GM23338 (cell line): ENCODE measurements around the gene SLC23A2. TPM values are rescaled to one million over a fixed set of nuclear protein-coding genes. Genes with fewer than 3 reads are reported as not detected.

Experiments used
- ATAC-seq: fragments of 200-7000 bp; cut with Tn5 transposase; 3 replicates; pipeline ENCODE4 v1.9.1; 2020
- DNase-seq: peaks from one replicate; pipeline ENCODE4 v3.0.0-alpha.2; 2015; ENCODE audit warnings: low spot score
- H2AFZ ChIP-seq: fragments of 200-600 bp; sonication (generic); 2 replicates; pipeline ENCODE4 v1.8.0; 2016; ENCODE audit warnings: antibody characterized with exemption, mild to moderate bottlenecking, moderate library complexity
- H3F3A ChIP-seq: fragments of 200-600 bp; sonication (generic); replicated peaks from 2 replicates; pipeline ENCODE4 v1.8.0; 2017; ENCODE audit warnings: antibody characterized with exemption, mixed run types, low read depth
- H3K27ac ChIP-seq: fragments of 200-600 bp; sonication (generic); 2 replicates; pipeline ENCODE4 v1.6.1; 2016; ENCODE audit warnings: low read depth
- H3K27me3 ChIP-seq: fragments of 200-600 bp; sonication (generic); 2 replicates; pipeline ENCODE4 v1.8.0; 2016; ENCODE audit warnings: mild to moderate bottlenecking, mixed run types, moderate library complexity; ENCODE audit not compliant: insufficient read depth
- H3K36me3 ChIP-seq: fragments of 200-600 bp; sonication (generic); 2 replicates; pipeline ENCODE4 v1.8.0; 2016; ENCODE audit warnings: mild to moderate bottlenecking; ENCODE audit not compliant: insufficient read depth
- H3K4me1 ChIP-seq: fragments of 200-600 bp; sonication (generic); 2 replicates; pipeline ENCODE4 v1.8.0; 2016; ENCODE audit warnings: mild to moderate bottlenecking, moderate library complexity; ENCODE audit not compliant: insufficient read depth
- H3K4me2 ChIP-seq: fragments of 200-600 bp; sonication (generic); 2 replicates; pipeline ENCODE4 v1.7.1; 2017; ENCODE audit warnings: mixed run types
- H3K4me3 ChIP-seq: fragments of 200-600 bp; sonication (generic); 2 replicates; pipeline ENCODE4 v1.6.1; 2016; ENCODE audit warnings: mixed run types
- H3K79me2 ChIP-seq: fragments of 200-600 bp; sonication (generic); replicated peaks from 2 replicates; pipeline ENCODE4 v1.8.0; 2017; ENCODE audit warnings: mild to moderate bottlenecking; ENCODE audit not compliant: insufficient read depth
- H3K9me2 ChIP-seq: fragments of 200-600 bp; sonication (generic); 2 replicates; pipeline ENCODE4 v1.8.0; 2017; ENCODE audit not compliant: insufficient read depth
- H4K20me1 ChIP-seq: fragments of 200-600 bp; sonication (generic); replicated peaks from 2 replicates; pipeline ENCODE4 v1.8.0; 2017; ENCODE audit warnings: mild to moderate bottlenecking; ENCODE audit not compliant: insufficient read depth
- H3K27ac Mint-ChIP-seq: 2 replicates; pipeline ENCODE4 v1.8.0; 2020; ENCODE audit warnings: inconsistent platforms, mild to moderate bottlenecking, moderate library complexity, mixed read lengths
- H3K27me3 Mint-ChIP-seq: 3 replicates; pipeline ENCODE4 v1.8.0; 2022; ENCODE audit warnings: low read depth, mild to moderate bottlenecking, moderate library complexity, mixed read lengths, inconsistent platforms; ENCODE audit not compliant: insufficient read depth, poor library complexity
- H3K36me3 Mint-ChIP-seq: 3 replicates; pipeline ENCODE4 v1.8.0; 2021; ENCODE audit warnings: low read depth, mild to moderate bottlenecking, inconsistent platforms, moderate library complexity, mixed read lengths
- H3K4me1 Mint-ChIP-seq: 3 replicates; pipeline ENCODE4 v1.8.0; 2020; ENCODE audit warnings: mild to moderate bottlenecking, inconsistent platforms, mixed read lengths
- H3K4me3 Mint-ChIP-seq: 3 replicates; pipeline ENCODE4 v1.8.0; 2021; ENCODE audit warnings: moderate library complexity, mild to moderate bottlenecking, inconsistent platforms, mixed read lengths
- H3K9me3 Mint-ChIP-seq: 3 replicates; pipeline ENCODE4 v1.8.0; 2020; ENCODE audit warnings: moderate library complexity, mild to moderate bottlenecking, inconsistent platforms, mixed read lengths
- CREB1 ChIP-seq: fragments of 250-450 bp; sonication (Bioruptor Pico); IDR thresholded peaks from 2 replicates; pipeline ENCODE4 v1.5.0; 2020; ENCODE audit warnings: low read depth, mild to moderate bottlenecking, moderate library complexity
- EZH2 ChIP-seq: fragments of 200-600 bp; sonication (generic); IDR thresholded peaks from one replicate; pipeline ENCODE4 v1.8.0; 2017; ENCODE audit warnings: antibody characterized with exemption, mild to moderate bottlenecking, low read depth; ENCODE audit not compliant: unreplicated experiment
- EZH2phosphoT487 ChIP-seq: fragments of 200-600 bp; sonication (generic); IDR thresholded peaks from one replicate; pipeline ENCODE4 v1.8.1; 2018; ENCODE audit warnings: antibody characterized with exemption; ENCODE audit not compliant: unreplicated experiment
- POLR2AphosphoS5 ChIP-seq: IDR thresholded peaks from 2 replicates; pipeline ENCODE4 v1.6.1; 2016; ENCODE audit warnings: antibody characterized with exemption, low read depth
- STAT1 ChIP-seq: IDR thresholded peaks from one replicate; pipeline ENCODE4 v1.6.1; 2016; ENCODE audit warnings: antibody characterized with exemption; ENCODE audit not compliant: unreplicated experiment
- ZNF114 ChIP-seq: fragments of 250-450 bp; sonication (Bioruptor Pico); IDR thresholded peaks from 2 replicates; pipeline ENCODE4 v1.5.0; 2020; ENCODE audit warnings: mild to moderate bottlenecking, moderate library complexity
- ZNF331 ChIP-seq: fragments of 250-450 bp; sonication (Bioruptor Pico); IDR thresholded peaks from 2 replicates; pipeline ENCODE4 v1.5.0; 2020; ENCODE audit warnings: low read depth, mild to moderate bottlenecking, moderate library complexity
- polyA plus RNA-seq: library from polyadenylated mRNA; unstranded; fragments of >200 nt; fragmentation: Nextera tagmentation; extraction: Ambion mirVana; gene quantifications from 2 replicates; pipeline ENCODE4 v1.2.1, GENCODE V29; 2016
- total RNA-seq: library from RNA; depleted of rRNA; stranded (reverse); fragments of >200 nt; shearing (Covaris generic); gene quantifications from 2 replicates; pipeline ENCODE4 v1.2.3, GENCODE V29; 2014
- TF ChIP-seq, protein P1 (sequence below), 2 experiments: fragments of 200-600 bp in 1 of 2; sonication (generic) in 1 of 2; conservative IDR thresholded peaks; 2 replicates each; pipeline versions ENCODE4 v1.5.1 to v1.6.1; 2016 to 2017; ENCODE audit warnings: antibody characterized with exemption in 2 of 2, low read depth in 2 of 2, mild to moderate bottlenecking in 2 of 2, moderate library complexity in 1 of 2
- TF ChIP-seq, protein P2 (sequence below): IDR thresholded peaks from 2 replicates; pipeline ENCODE4 v1.6.1; 2016; ENCODE audit warnings: antibody characterized with exemption
- TF ChIP-seq, protein P3 (sequence below): fragments of 250-450 bp; sonication (Bioruptor Pico); IDR thresholded peaks from 2 replicates; pipeline ENCODE4 v1.5.0; 2020; ENCODE audit warnings: mild to moderate bottlenecking, moderate library complexity

SLC23A2 gene
- total and polyA plus RNA-seq, 2 experiments from 2014 or later = 4.4 to 20.2 TPM

DNA sequence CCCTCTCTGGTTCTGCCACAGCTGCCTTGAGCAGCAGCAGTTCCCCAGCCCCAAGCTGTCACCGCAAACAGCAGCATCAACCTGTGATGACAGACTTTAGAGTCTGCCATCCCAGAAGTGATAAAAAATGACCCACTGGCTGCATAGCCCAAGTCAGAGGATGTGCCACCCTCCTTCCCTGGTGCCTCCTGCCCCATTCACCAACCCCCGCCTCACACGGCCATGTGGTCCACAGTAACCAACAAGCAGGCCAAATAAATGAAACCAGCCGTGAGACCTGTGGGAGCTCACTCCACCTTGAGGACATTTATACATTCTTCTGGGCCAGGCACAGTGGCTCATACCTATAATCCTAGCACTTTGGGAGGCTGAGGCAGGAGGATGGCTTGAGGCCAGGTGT is 181.4 kb downstream of the SLC23A2 start:
- H3K27ac ChIP-seq = no peak overlapping the region
- TF ChIP-seq ZNF331 (CRISPR knock-in tag) = no peak
- no peak for TF ChIP-seq POLR2AphosphoS5
- no peak for TF ChIP-seq STAT1
- no peak for TF ChIP-seq EZH2
- TF ChIP-seq, protein P1, sequence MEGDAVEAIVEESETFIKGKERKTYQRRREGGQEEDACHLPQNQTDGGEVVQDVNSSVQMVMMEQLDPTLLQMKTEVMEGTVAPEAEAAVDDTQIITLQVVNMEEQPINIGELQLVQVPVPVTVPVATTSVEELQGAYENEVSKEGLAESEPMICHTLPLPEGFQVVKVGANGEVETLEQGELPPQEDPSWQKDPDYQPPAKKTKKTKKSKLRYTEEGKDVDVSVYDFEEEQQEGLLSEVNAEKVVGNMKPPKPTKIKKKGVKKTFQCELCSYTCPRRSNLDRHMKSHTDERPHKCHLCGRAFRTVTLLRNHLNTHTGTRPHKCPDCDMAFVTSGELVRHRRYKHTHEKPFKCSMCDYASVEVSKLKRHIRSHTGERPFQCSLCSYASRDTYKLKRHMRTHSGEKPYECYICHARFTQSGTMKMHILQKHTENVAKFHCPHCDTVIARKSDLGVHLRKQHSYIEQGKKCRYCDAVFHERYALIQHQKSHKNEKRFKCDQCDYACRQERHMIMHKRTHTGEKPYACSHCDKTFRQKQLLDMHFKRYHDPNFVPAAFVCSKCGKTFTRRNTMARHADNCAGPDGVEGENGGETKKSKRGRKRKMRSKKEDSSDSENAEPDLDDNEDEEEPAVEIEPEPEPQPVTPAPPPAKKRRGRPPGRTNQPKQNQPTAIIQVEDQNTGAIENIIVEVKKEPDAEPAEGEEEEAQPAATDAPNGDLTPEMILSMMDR (conservative IDR thresholded peaks at IDR 0.05; ENCODE audit: low read depth in 2 of 2) = no peak
- TF ChIP-seq CREB1 (CRISPR knock-in tag) = no peak
- no peak for TF ChIP-seq ZNF114
- TF ChIP-seq EZH2phosphoT487 = no peak
- TF ChIP-seq, protein P2, sequence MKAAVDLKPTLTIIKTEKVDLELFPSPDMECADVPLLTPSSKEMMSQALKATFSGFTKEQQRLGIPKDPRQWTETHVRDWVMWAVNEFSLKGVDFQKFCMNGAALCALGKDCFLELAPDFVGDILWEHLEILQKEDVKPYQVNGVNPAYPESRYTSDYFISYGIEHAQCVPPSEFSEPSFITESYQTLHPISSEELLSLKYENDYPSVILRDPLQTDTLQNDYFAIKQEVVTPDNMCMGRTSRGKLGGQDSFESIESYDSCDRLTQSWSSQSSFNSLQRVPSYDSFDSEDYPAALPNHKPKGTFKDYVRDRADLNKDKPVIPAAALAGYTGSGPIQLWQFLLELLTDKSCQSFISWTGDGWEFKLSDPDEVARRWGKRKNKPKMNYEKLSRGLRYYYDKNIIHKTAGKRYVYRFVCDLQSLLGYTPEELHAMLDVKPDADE = no peak
- TF ChIP-seq, protein P3, sequence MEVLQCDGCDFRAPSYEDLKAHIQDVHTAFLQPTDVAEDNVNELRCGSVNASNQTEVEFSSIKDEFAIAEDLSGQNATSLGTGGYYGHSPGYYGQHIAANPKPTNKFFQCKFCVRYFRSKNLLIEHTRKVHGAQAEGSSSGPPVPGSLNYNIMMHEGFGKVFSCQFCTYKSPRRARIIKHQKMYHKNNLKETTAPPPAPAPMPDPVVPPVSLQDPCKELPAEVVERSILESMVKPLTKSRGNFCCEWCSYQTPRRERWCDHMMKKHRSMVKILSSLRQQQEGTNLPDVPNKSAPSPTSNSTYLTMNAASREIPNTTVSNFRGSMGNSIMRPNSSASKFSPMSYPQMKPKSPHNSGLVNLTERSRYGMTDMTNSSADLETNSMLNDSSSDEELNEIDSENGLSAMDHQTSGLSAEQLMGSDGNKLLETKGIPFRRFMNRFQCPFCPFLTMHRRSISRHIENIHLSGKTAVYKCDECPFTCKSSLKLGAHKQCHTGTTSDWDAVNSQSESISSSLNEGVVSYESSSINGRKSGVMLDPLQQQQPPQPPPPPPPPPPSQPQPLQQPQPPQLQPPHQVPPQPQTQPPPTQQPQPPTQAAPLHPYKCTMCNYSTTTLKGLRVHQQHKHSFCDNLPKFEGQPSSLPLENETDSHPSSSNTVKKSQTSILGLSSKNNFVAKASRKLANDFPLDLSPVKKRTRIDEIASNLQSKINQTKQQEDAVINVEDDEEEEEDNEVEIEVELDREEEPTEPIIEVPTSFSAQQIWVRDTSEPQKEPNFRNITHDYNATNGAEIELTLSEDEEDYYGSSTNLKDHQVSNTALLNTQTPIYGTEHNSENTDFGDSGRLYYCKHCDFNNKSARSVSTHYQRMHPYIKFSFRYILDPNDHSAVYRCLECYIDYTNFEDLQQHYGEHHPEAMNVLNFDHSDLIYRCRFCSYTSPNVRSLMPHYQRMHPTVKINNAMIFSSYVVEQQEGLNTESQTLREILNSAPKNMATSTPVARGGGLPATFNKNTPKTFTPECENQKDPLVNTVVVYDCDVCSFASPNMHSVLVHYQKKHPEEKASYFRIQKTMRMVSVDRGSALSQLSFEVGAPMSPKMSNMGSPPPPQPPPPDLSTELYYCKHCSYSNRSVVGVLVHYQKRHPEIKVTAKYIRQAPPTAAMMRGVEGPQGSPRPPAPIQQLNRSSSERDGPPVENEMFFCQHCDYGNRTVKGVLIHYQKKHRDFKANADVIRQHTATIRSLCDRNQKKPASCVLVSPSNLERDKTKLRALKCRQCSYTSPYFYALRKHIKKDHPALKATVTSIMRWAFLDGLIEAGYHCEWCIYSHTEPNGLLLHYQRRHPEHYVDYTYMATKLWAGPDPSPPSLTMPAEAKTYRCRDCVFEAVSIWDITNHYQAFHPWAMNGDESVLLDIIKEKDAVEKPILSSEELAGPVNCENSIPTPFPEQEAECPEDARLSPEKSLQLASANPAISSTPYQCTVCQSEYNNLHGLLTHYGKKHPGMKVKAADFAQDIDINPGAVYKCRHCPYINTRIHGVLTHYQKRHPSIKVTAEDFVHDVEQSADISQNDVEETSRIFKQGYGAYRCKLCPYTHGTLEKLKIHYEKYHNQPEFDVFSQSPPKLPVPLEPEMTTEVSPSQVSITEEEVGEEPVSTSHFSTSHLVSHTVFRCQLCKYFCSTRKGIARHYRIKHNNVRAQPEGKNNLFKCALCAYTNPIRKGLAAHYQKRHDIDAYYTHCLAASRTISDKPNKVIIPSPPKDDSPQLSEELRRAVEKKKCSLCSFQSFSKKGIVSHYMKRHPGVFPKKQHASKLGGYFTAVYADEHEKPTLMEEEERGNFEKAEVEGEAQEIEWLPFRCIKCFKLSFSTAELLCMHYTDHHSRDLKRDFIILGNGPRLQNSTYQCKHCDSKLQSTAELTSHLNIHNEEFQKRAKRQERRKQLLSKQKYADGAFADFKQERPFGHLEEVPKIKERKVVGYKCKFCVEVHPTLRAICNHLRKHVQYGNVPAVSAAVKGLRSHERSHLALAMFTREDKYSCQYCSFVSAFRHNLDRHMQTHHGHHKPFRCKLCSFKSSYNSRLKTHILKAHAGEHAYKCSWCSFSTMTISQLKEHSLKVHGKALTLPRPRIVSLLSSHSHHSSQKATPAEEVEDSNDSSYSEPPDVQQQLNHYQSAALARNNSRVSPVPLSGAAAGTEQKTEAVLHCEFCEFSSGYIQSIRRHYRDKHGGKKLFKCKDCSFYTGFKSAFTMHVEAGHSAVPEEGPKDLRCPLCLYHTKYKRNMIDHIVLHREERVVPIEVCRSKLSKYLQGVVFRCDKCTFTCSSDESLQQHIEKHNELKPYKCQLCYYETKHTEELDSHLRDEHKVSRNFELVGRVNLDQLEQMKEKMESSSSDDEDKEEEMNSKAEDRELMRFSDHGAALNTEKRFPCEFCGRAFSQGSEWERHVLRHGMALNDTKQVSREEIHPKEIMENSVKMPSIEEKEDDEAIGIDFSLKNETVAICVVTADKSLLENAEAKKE (CRISPR knock-in tag) = no peak
- H3K9me3 Mint-ChIP-seq = no peaks in the 10 kb centered on the region; the same call in 2 of the 3 replicates

More for the DNA sequence above, 181.4 kb downstream of the SLC23A2 start:
- DNase-seq = no peak
- H3K4me2 ChIP-seq = no peak overlapping the region
- no peak overlapping the region for H3K4me3 ChIP-seq
- H2AFZ ChIP-seq = no peak overlapping the region
- Mint-ChIP-seq H3K36me3 (peaks cover 8% of the 10 kb centered on the region), H3K4me3 (no peak overlapping the region), H3K4me1 (peaks cover 27% of the 10 kb centered on the region), H3K27ac (no peak overlapping the region), H3K27me3 (peaks cover 12% of the 10 kb centered on the region)
- H3K79me2 ChIP-seq = peaks cover 5% of the 10 kb centered on the region; the same call in 1 of the 2 replicates
- ATAC-seq = no peak
- H4K20me1 ChIP-seq = peaks cover 7% of the 10 kb centered on the region; the same call in 1 of the 2 replicates
- H3K36me3 ChIP-seq = no peaks in the 10 kb centered on the region
- H3K27me3 ChIP-seq = peaks cover 19% of the 10 kb centered on the region
- H3K4me1 ChIP-seq = peaks cover 16% of the 10 kb centered on the region
- 0 out of 2 replicates have a peak, but pooled peaks cover 5% of the 10 kb centered on the region for H3F3A ChIP-seq
- H3K9me2 ChIP-seq = 0 out of 2 replicates have a peak, but pooled peaks cover 4% of the 10 kb centered on the region
